Measurements from ENCODE around the gene SUPT3H.

SUPT3H gene

DNA sequence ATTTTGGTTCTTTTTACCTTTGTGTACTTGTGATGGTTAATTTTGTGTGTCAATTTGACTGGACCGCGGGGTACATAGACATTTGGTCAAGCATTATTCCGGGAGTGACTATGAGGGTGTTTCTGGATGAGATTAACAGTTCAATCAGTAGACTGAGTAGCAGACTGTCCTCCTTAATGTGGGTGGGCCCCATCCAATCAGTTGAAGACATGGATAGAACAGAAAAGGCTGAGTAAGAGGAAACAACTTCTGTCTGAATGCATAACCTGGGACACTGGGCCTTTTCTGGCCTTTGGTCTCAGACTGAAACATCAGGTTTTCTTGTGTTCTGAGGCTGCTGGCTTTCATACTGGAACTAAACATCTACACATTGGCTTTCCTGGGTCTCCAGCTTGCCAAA lies 353.1 kb downstream of the SUPT3H start:
- DNase-seq = no peak
- H3K36me3 ChIP-seq (ENCODE audit: control insufficient read depth, insufficient read depth, low read length) = no peaks in the 10 kb centered on the region
- no peak overlapping the region for H2BK15ac ChIP-seq (replicated peaks; ENCODE audit: low read depth)
- H2BK120ac ChIP-seq (ENCODE audit: low read depth, low read length) = no peak overlapping the region
- no peak overlapping the region for H2BK5ac ChIP-seq (ENCODE audit: low read length)
- no peaks in the 10 kb centered on the region for H3K27me3 ChIP-seq (ENCODE audit: insufficient read depth, low read length, poor library complexity)
- no peak overlapping the region for H3K56ac ChIP-seq (ENCODE audit: low read length)
- no peak overlapping the region for H2AK5ac ChIP-seq (ENCODE audit: low read length)
- H4K8ac ChIP-seq (ENCODE audit: low read depth, low read length) = no peak overlapping the region
- no peak overlapping the region for H3K4ac ChIP-seq (ENCODE audit: low read depth, low read length)
- WGBS (ENCODE audit: extremely low coverage, insufficient coverage, low lambda C conversion rate) = no CpG with 5 or more reads among the region's 3 CpGs
- no peak overlapping the region for H3K4me3 ChIP-seq (ENCODE audit: low read length)
- H3K79me2 ChIP-seq (ENCODE audit: control insufficient read depth, insufficient read depth, low read length) = no peaks in the 10 kb centered on the region
- no peak overlapping the region for H3K23ac ChIP-seq (ENCODE audit: low read length)
- H3K27ac ChIP-seq (ENCODE audit: low read depth, low read length) = no peak overlapping the region
- no peak overlapping the region for H3K4me2 ChIP-seq (ENCODE audit: low read length)
- no peaks in the 10 kb centered on the region for H3K4me1 ChIP-seq (ENCODE audit: control insufficient read depth, low read depth, low read length)
- no peak overlapping the region for H3K9ac ChIP-seq (ENCODE audit: low read length)
- H4K5ac ChIP-seq (ENCODE audit: low read length) = no peak overlapping the region
- no peak overlapping the region for H3K18ac ChIP-seq (ENCODE audit: low read length)
- no peaks in the 10 kb centered on the region for H3K79me1 ChIP-seq (ENCODE audit: low read length)

DNA sequence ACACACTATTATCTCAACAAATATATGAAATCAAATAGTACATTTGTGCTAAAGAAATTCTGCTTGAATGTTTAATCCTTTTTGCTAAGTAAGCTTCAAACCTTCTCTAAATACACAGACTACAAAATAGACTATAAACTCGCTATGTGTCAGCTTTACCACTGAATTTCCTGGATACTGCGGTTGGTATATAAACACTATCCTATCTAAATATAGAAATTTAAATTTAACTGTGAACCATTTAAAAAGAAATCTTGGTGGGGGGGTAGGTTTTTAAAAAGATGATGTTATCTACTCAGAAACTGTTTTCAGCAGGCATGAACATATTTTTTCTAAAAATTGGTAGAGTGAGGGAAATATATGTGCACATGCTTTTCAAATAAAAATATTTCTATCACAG lies 356.1 kb downstream of the SUPT3H start:
- Histone ChIP-seq H2BK15ac (replicated peaks; ENCODE audit: low read depth) (no peak overlapping the region), H3K56ac (ENCODE audit: low read length) (no peak overlapping the region), H3K4me1 (ENCODE audit: control insufficient read depth, low read depth, low read length) (no peaks in the 10 kb centered on the region), H3K27ac (ENCODE audit: low read depth, low read length) (no peak overlapping the region), H2BK120ac (ENCODE audit: low read depth, low read length) (no peak overlapping the region), H3K18ac (ENCODE audit: low read length) (no peak overlapping the region), H4K8ac (ENCODE audit: low read depth, low read length) (no peak overlapping the region), H3K23ac (ENCODE audit: low read length) (no peak overlapping the region), H3K4ac (ENCODE audit: low read depth, low read length) (no peak overlapping the region), H3K79me2 (ENCODE audit: control insufficient read depth, insufficient read depth, low read length) (no peaks in the 10 kb centered on the region), H3K4me2 (ENCODE audit: low read length) (no peak overlapping the region), H3K9ac (ENCODE audit: low read length) (no peak overlapping the region), H4K5ac (ENCODE audit: low read length) (no peak overlapping the region), H3K36me3 (ENCODE audit: control insufficient read depth, insufficient read depth, low read length) (no peaks in the 10 kb centered on the region), H3K79me1 (ENCODE audit: low read length) (no peaks in the 10 kb centered on the region), H2AK5ac (ENCODE audit: low read length) (no peak overlapping the region), H3K27me3 (ENCODE audit: insufficient read depth, low read length, poor library complexity) (no peaks in the 10 kb centered on the region), H2BK5ac (ENCODE audit: low read length) (no peak overlapping the region), H3K4me3 (ENCODE audit: low read length) (no peak overlapping the region)
- no CpG with 5 or more reads among the region's 2 CpGs for WGBS (ENCODE audit: extremely low coverage, insufficient coverage, low lambda C conversion rate)
- no peak for DNase-seq

DNA sequence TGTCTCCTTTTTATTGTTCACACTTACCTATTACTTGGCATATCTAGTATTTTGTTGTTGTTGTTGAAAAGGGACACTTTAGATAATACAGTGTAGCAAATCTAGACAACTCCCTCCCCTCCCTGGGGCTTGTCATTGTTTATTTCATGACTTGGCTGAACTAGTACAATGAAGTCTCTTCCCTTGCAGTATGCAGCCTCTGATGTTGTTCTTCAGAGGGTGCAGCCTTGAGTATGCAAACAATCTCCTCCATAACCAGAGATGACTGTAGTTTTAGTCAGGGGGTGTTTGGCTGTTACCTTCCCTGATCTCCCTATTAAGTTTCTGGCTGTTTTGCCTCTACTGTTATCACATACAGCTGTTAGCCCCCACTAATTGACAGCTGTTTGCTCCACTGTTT lies 365.0 kb downstream of the SUPT3H start:
- DNase-seq = no peak

DNA sequence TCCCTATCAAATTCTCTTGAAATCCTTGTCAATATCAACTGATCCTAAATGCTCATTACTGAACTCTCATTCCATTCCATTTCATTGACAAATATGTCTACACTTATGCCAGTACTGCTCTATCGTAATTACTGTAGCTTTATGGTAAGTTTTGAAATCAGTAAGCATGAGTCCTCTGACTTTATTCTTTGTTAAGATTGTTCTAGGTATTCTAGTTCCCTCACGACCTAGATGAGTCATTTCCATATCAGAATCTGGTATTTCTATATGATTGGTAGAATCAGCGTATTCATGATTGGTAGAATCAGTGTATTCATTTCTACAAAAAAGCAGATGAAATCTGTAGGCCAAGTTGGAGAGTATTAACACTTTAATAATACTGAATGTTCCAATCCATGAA lies 368.2 kb downstream of the SUPT3H start:
- no peak overlapping the region for H3K4me3 ChIP-seq (ENCODE audit: low read length)
- no peak overlapping the region for H2BK5ac ChIP-seq (ENCODE audit: low read length)
- no peaks in the 10 kb centered on the region for H3K36me3 ChIP-seq (ENCODE audit: control insufficient read depth, insufficient read depth, low read length)
- no peak overlapping the region for H3K56ac ChIP-seq (ENCODE audit: low read length)
- no peak overlapping the region for H3K9ac ChIP-seq (ENCODE audit: low read length)
- WGBS (ENCODE audit: extremely low coverage, insufficient coverage, low lambda C conversion rate) = no CpG with 5 or more reads among the region's 3 CpGs
- H3K4me2 ChIP-seq (ENCODE audit: low read length) = no peak overlapping the region
- no peak overlapping the region for H4K8ac ChIP-seq (ENCODE audit: low read depth, low read length)
- H3K4ac ChIP-seq (ENCODE audit: low read depth, low read length) = no peak overlapping the region
- H2AK5ac ChIP-seq (ENCODE audit: low read length) = no peak overlapping the region
- no peaks in the 10 kb centered on the region for H3K79me1 ChIP-seq (ENCODE audit: low read length)
- H4K5ac ChIP-seq (ENCODE audit: low read length) = no peak overlapping the region
- H3K23ac ChIP-seq (ENCODE audit: low read length) = no peak overlapping the region
- no peak overlapping the region for H3K27ac ChIP-seq (ENCODE audit: low read depth, low read length)
- H2BK120ac ChIP-seq (ENCODE audit: low read depth, low read length) = no peak overlapping the region
- DNase-seq = no peak
- no peaks in the 10 kb centered on the region for H3K27me3 ChIP-seq (ENCODE audit: insufficient read depth, low read length, poor library complexity)
- no peaks in the 10 kb centered on the region for H3K79me2 ChIP-seq (ENCODE audit: control insufficient read depth, insufficient read depth, low read length)
- no peaks in the 10 kb centered on the region for H3K4me1 ChIP-seq (ENCODE audit: control insufficient read depth, low read depth, low read length)
- no peak overlapping the region for H3K18ac ChIP-seq (ENCODE audit: low read length)
- H2BK15ac ChIP-seq (replicated peaks; ENCODE audit: low read depth) = no peak overlapping the region

More for the DNA sequence above, 365.0 kb downstream of the SUPT3H start:
- H2BK5ac ChIP-seq (ENCODE audit: low read length) = no peak overlapping the region
- H3K27me3 ChIP-seq (ENCODE audit: insufficient read depth, low read length, poor library complexity) = no peaks in the 10 kb centered on the region
- H2AK5ac ChIP-seq (ENCODE audit: low read length) = no peak overlapping the region
- H3K9ac ChIP-seq (ENCODE audit: low read length) = no peak overlapping the region
- H3K79me1 ChIP-seq (ENCODE audit: low read length) = no peaks in the 10 kb centered on the region
- H3K4me2 ChIP-seq (ENCODE audit: low read length) = no peak overlapping the region
- no peak overlapping the region for H3K18ac ChIP-seq (ENCODE audit: low read length)
- no peak overlapping the region for H4K5ac ChIP-seq (ENCODE audit: low read length)
- no peaks in the 10 kb centered on the region for H3K36me3 ChIP-seq (ENCODE audit: control insufficient read depth, insufficient read depth, low read length)
- H3K56ac ChIP-seq (ENCODE audit: low read length) = no peak overlapping the region
- H3K23ac ChIP-seq (ENCODE audit: low read length) = no peak overlapping the region
- no peaks in the 10 kb centered on the region for H3K79me2 ChIP-seq (ENCODE audit: control insufficient read depth, insufficient read depth, low read length)
- H3K27ac ChIP-seq (ENCODE audit: low read depth, low read length) = no peak overlapping the region
- no peak overlapping the region for H3K4me3 ChIP-seq (ENCODE audit: low read length)
- H2BK120ac ChIP-seq (ENCODE audit: low read depth, low read length) = no peak overlapping the region
- H3K4me1 ChIP-seq (ENCODE audit: control insufficient read depth, low read depth, low read length) = no peaks in the 10 kb centered on the region
- no peak overlapping the region for H4K8ac ChIP-seq (ENCODE audit: low read depth, low read length)
- H3K4ac ChIP-seq (ENCODE audit: low read depth, low read length) = no peak overlapping the region
- H2BK15ac ChIP-seq (replicated peaks; ENCODE audit: low read depth) = no peak overlapping the region

DNA sequence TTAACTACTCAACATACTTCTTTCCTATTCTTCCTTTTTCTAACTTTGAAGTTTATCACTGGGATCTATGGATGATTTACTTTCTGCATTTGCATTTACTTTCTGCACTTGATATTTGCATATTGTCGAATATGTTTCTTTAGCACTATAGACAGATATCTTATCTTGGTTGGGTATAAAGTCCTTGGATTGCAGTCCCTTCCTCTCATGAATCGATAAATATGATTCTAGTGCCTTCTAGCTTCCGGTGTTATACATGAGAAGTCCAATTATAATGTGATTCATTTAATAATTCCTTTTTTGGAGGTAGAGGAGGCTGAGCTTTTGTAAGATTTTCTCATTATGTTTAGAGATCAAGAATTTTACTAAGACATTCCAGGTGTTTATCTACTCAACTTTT lies 370.8 kb downstream of the SUPT3H start:
- no peak overlapping the region for H3K27ac ChIP-seq (ENCODE audit: low read depth, low read length)
- no peak overlapping the region for H3K9ac ChIP-seq (ENCODE audit: low read length)
- no peak overlapping the region for H3K4me3 ChIP-seq (ENCODE audit: low read length)
- H3K4me1 ChIP-seq (ENCODE audit: control insufficient read depth, low read depth, low read length) = no peaks in the 10 kb centered on the region
- no peak overlapping the region for H2BK120ac ChIP-seq (ENCODE audit: low read depth, low read length)
- no peak for DNase-seq
- H3K79me1 ChIP-seq (ENCODE audit: low read length) = no peaks in the 10 kb centered on the region
- no peak overlapping the region for H2BK5ac ChIP-seq (ENCODE audit: low read length)
- no peak overlapping the region for H2BK15ac ChIP-seq (replicated peaks; ENCODE audit: low read depth)
- no peaks in the 10 kb centered on the region for H3K27me3 ChIP-seq (ENCODE audit: insufficient read depth, low read length, poor library complexity)
- H4K8ac ChIP-seq (ENCODE audit: low read depth, low read length) = no peak overlapping the region
- H3K18ac ChIP-seq (ENCODE audit: low read length) = no peak overlapping the region
- no peaks in the 10 kb centered on the region for H3K79me2 ChIP-seq (ENCODE audit: control insufficient read depth, insufficient read depth, low read length)
- H3K56ac ChIP-seq (ENCODE audit: low read length) = no peak overlapping the region
- H2AK5ac ChIP-seq (ENCODE audit: low read length) = no peak overlapping the region
- H4K5ac ChIP-seq (ENCODE audit: low read length) = no peak overlapping the region
- H3K4me2 ChIP-seq (ENCODE audit: low read length) = no peak overlapping the region
- WGBS (ENCODE audit: extremely low coverage, insufficient coverage, low lambda C conversion rate) = no CpG with 5 or more reads among the region's 3 CpGs
- no peak overlapping the region for H3K23ac ChIP-seq (ENCODE audit: low read length)
- H3K36me3 ChIP-seq (ENCODE audit: control insufficient read depth, insufficient read depth, low read length) = no peaks in the 10 kb centered on the region
- H3K4ac ChIP-seq (ENCODE audit: low read depth, low read length) = no peak overlapping the region

DNA sequence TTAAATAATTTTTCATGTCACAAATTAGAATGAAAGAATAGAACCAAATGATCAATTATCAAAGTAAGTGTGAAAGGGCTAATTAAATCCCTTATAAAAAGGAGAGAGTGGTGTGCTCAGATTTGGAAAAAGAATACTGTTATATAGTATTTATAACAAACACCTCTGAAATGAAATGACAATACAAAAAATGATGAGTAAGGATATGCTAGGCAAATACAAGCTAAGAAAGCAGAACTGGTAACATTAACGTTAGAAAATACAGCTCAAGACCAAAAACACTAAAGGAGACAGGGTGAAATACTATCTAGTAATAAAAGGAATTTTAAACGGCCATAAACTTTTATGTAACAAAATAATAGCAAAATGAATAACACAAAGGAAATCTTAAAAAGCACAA lies 373.8 kb downstream of the SUPT3H start:
- H4K5ac ChIP-seq (ENCODE audit: low read length) = no peak overlapping the region
- no peak overlapping the region for H3K23ac ChIP-seq (ENCODE audit: low read length)
- H2BK15ac ChIP-seq (replicated peaks; ENCODE audit: low read depth) = no peak overlapping the region
- WGBS (ENCODE audit: extremely low coverage, insufficient coverage, low lambda C conversion rate) = no CpG with 5 or more reads among the region's 2 CpGs
- no peaks in the 10 kb centered on the region for H3K27me3 ChIP-seq (ENCODE audit: insufficient read depth, low read length, poor library complexity)
- no peaks in the 10 kb centered on the region for H3K4me1 ChIP-seq (ENCODE audit: control insufficient read depth, low read depth, low read length)
- no peaks in the 10 kb centered on the region for H3K36me3 ChIP-seq (ENCODE audit: control insufficient read depth, insufficient read depth, low read length)
- H2AK5ac ChIP-seq (ENCODE audit: low read length) = no peak overlapping the region
- no peak overlapping the region for H3K4me2 ChIP-seq (ENCODE audit: low read length)
- H3K79me2 ChIP-seq (ENCODE audit: control insufficient read depth, insufficient read depth, low read length) = no peaks in the 10 kb centered on the region
- no peak overlapping the region for H4K8ac ChIP-seq (ENCODE audit: low read depth, low read length)
- H3K56ac ChIP-seq (ENCODE audit: low read length) = no peak overlapping the region
- H3K4me3 ChIP-seq (ENCODE audit: low read length) = no peak overlapping the region
- no peak overlapping the region for H3K9ac ChIP-seq (ENCODE audit: low read length)
- H3K18ac ChIP-seq (ENCODE audit: low read length) = no peak overlapping the region
- H3K27ac ChIP-seq (ENCODE audit: low read depth, low read length) = no peak overlapping the region
- H3K4ac ChIP-seq (ENCODE audit: low read depth, low read length) = no peak overlapping the region
- no peak overlapping the region for H2BK120ac ChIP-seq (ENCODE audit: low read depth, low read length)
- no peak overlapping the region for H2BK5ac ChIP-seq (ENCODE audit: low read length)
- DNase-seq = no peak
- no peaks in the 10 kb centered on the region for H3K79me1 ChIP-seq (ENCODE audit: low read length)
